ENCODE data around the gene TRIM65.

The TRIM65 gene

DNA sequence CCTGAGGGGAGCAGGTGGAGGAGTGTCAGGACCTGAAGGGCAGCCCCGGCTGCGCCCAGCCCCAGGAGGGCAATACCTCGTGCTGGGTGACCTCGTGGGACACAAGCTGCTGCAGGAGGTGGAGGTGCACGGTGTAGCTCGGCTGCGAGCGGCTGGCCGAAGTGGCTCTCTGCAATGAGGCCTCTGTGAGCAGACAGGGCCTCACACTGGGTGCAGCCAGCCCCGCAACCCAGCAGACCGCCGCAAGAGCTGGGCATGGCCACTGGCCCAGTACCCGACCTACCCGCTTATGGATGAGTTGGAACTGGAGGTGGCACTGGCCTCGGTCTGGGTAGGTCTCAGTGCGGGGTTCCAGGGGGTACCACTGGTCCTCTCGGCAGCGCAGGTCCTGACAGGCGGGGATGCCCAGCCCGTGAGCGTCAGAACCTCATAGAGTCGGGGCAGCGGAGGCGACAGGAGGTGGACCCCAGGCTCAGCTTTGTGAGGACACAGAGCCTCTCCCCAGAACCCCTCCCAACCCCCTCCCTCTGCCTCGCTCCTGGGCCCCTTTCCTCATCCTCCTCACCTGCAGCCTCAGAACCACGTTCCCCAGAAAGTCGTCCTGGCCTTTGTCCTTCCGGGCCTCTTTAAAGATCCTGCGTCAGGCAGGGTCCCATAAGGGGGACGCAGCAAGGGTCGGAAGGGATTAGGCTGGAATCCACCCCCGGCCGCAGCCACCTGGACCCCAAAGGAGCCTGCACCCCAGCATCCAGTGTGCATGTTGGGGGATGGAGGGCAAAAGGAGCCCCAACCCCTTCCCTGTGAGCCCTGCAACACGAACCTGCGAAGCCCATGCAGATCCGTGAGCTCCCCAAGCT, 56.6 kb downstream of the TRIM65 start:
- in situ Hi-C loops (cut with MboI; ENCODE audit: low sequenced_read_pairs) = no loop called here
